Keratinocyte (primary cell): ENCODE data around the gene UBE2D3. TPM values are rescaled to one million over a fixed set of nuclear protein-coding genes. Genes with fewer than 3 reads are reported as not detected.

ENCODE experiments used
- DNase-seq: peaks from one replicate; pipeline ENCODE4 v3.0.0-alpha.2; 2011; ENCODE audit warnings: low read depth, missing footprints, low spot score
- FAIRE-seq: peaks from 2 replicates; lab custom pipeline; 2011; peaks lifted over from hg19 to GRCh38; lab: Jason Lieb, UNC
- H2AFZ ChIP-seq: 2 replicates; pipeline ENCODE4 v1.6.0; 2012; ENCODE audit warnings: low read length, control low read depth, inconsistent platforms; ENCODE audit not compliant: control insufficient read depth
- H3K27ac ChIP-seq: 2 replicates; pipeline ENCODE4 v1.5.1; 2011; ENCODE audit warnings: low read length; ENCODE audit not compliant: control insufficient read depth, insufficient read depth
- H3K27me3 ChIP-seq: 3 replicates; pipeline ENCODE4 v1.6.0; 2011; ENCODE audit warnings: low read length; ENCODE audit not compliant: control insufficient read depth, insufficient read depth; ENCODE audit errors: extremely low read depth
- H3K36me3 ChIP-seq, 2 experiments: 2 replicates in 1 of 2; 3 replicates in 1 of 2; pipeline ENCODE4 v1.5.1; 2011; ENCODE audit warnings: low read length in 2 of 2, mild to moderate bottlenecking in 1 of 2; ENCODE audit not compliant: control insufficient read depth in 2 of 2, insufficient read depth in 2 of 2; ENCODE audit errors: extremely low read depth in 1 of 2
- H3K4me1 ChIP-seq: 3 replicates; pipeline ENCODE4 v1.5.1; 2011; ENCODE audit warnings: low read length; ENCODE audit not compliant: control insufficient read depth, insufficient read depth; ENCODE audit errors: extremely low read depth
- H3K4me2 ChIP-seq: 3 replicates; pipeline ENCODE4 v1.6.0; 2011; ENCODE audit warnings: low read depth, low read length; ENCODE audit not compliant: control insufficient read depth, insufficient read depth; ENCODE audit errors: extremely low read depth
- H3K4me3 ChIP-seq, 3 experiments: fragments of 200-600 bp in 1 of 3; sonication (generic) in 1 of 3; 2 replicates in 2 of 3; 3 replicates in 1 of 3; pipeline ENCODE4 v1.5.1; 2011 to 2016; ENCODE audit warnings: low read length in 3 of 3, mild to moderate bottlenecking in 3 of 3, control low read depth in 2 of 3, inconsistent platforms in 1 of 3, low read depth in 1 of 3, mixed read lengths in 1 of 3, mixed run types in 1 of 3, moderate library complexity in 1 of 3; ENCODE audit not compliant: control insufficient read depth in 2 of 3, insufficient read depth in 2 of 3; ENCODE audit errors: extremely low read depth in 1 of 3
- H3K79me2 ChIP-seq: 2 replicates; pipeline ENCODE4 v1.6.0; 2012; ENCODE audit warnings: low read length; ENCODE audit not compliant: control insufficient read depth, insufficient read depth
- H3K9ac ChIP-seq: 3 replicates; pipeline ENCODE4 v1.6.0; 2011; ENCODE audit warnings: low read length; ENCODE audit not compliant: control insufficient read depth, insufficient read depth; ENCODE audit errors: extremely low read depth
- H3K9me1 ChIP-seq: 3 replicates; pipeline ENCODE4 v1.6.0; 2011; ENCODE audit warnings: low read length; ENCODE audit not compliant: control insufficient read depth, insufficient read depth; ENCODE audit errors: extremely low read depth
- H3K9me3 ChIP-seq: 2 replicates; pipeline ENCODE4 v1.5.1; 2012; ENCODE audit warnings: low read depth, low read length; ENCODE audit not compliant: control insufficient read depth
- H4K20me1 ChIP-seq: 3 replicates; pipeline ENCODE4 v1.6.0; 2011; ENCODE audit warnings: low read length; ENCODE audit not compliant: control insufficient read depth, insufficient read depth; ENCODE audit errors: extremely low read depth
- EZH2 ChIP-seq: IDR thresholded peaks from one replicate; pipeline ENCODE4 v1.6.1; 2012; ENCODE audit warnings: inconsistent platforms, mild to moderate bottlenecking, low read length, moderate library complexity
- dilution Hi-C: fragments of 300-500 bp; cut with MboI; formaldehyde crosslinking; loops from one replicate; pipeline ENCODE4 v1.7.0; 2020; ENCODE audit warnings: low sequenced_read_pairs; ENCODE audit not compliant: extremely low pct_ligation_motif_present
- polyA plus RNA-seq, 5 experiments: library from polyadenylated mRNA; depleted of rRNA in 3 of 5; stranded (reverse) in 3 of 5; stranded (forward) in 1 of 5; unstranded in 1 of 5; fragments of >200 nt; gene quantifications; 1 replicate in 1 of 5; 2 replicates in 3 of 5; 3 replicates in 1 of 5; pipeline versions ENCODE4 v1.2.1 to v1.2.3, GENCODE V29; 2011 to 2012; ENCODE audit warnings: missing spikeins in 2 of 5, low read depth in 1 of 5, low replicate concordance in 1 of 5
- TF ChIP-seq, protein P1 (sequence below), 3 experiments: IDR thresholded peaks in 1 of 3; conservative IDR thresholded peaks in 1 of 3; optimal IDR thresholded peaks in 1 of 3; 2 replicates in 2 of 3; 3 replicates in 1 of 3; pipeline versions ENCODE3 to v1.5.1; 2011; ENCODE audit warnings: low read length in 3 of 3, mild to moderate bottlenecking in 3 of 3, moderate library complexity in 2 of 3, control low read depth in 1 of 3, inconsistent platforms in 1 of 3; ENCODE audit not compliant: insufficient read depth in 2 of 3; ENCODE audit errors: extremely low read depth in 1 of 3

Gene UBE2D3
- polyA plus RNA-seq, 1 donor (not counting 4 experiments of a cell fraction or from before 2014, with no cell fraction given): 567 TPM

DNA sequence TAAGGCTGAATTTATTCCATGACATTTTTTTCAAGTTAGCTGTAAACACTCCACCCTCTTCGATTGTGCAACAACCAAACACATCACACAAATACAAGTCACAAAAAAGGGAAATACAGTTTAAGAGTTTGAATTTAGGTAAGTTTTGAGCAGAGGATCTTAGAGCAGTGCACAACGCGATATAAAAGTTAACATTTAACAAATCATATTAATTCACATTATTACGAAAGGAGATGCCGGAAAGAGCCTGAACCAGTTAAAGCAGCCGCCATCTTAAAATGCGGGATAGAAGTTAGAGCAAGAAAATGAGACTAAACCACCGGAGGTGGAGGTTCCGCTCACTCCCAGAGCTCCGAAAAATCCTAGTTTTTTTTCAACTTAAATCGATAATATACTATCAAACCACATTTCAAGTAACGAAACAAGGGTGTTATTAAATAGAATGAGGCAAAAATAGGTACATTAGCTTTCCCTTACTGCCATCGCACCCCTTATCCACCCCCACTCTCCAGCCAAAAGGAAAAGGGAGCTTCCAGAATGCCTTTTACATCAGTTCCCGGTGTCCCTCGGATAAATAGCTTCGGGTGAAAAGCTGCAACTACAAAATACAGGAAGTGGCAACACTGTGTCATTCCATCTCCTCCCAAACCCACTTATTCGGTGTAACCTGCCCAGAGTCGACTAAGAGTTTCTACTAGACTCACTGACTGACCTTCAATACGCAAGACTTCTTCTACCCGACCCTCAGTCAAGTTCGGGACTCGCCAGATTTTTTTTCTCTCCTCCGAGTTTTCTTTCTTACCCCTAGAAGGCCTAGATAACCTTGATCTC, 1.9 kb downstream of the UBE2D3 start:
- TF ChIP-seq EZH2: no peak
- TF ChIP-seq, protein P1, sequence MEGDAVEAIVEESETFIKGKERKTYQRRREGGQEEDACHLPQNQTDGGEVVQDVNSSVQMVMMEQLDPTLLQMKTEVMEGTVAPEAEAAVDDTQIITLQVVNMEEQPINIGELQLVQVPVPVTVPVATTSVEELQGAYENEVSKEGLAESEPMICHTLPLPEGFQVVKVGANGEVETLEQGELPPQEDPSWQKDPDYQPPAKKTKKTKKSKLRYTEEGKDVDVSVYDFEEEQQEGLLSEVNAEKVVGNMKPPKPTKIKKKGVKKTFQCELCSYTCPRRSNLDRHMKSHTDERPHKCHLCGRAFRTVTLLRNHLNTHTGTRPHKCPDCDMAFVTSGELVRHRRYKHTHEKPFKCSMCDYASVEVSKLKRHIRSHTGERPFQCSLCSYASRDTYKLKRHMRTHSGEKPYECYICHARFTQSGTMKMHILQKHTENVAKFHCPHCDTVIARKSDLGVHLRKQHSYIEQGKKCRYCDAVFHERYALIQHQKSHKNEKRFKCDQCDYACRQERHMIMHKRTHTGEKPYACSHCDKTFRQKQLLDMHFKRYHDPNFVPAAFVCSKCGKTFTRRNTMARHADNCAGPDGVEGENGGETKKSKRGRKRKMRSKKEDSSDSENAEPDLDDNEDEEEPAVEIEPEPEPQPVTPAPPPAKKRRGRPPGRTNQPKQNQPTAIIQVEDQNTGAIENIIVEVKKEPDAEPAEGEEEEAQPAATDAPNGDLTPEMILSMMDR (optimal IDR thresholded peaks at IDR 0.05 in 1 of 3, IDR thresholded peaks at IDR 0.05 in 1 of 3, conservative IDR thresholded peaks at IDR 0.05 in 1 of 3; ENCODE audit: extremely low read depth in 1 of 3, insufficient read depth in 2 of 3, low read length in 3 of 3): no peak
- Histone ChIP-seq H3K4me1 (peaks cover 45% of the 10 kb centered on the region), H3K4me3 (peak overlapping the region; percentile 71 to 93 (median 93)), H3K9ac (peak overlapping the region; percentile 99), H3K36me3 (peaks cover 1 to 6% of the 10 kb centered on the region in 2 experiments), H4K20me1 (peaks cover 22% of the 10 kb centered on the region), H3K4me2 (peak overlapping the region; percentile 89), H3K27me3 (no peaks in the 10 kb centered on the region), H3K9me3 (no peaks in the 10 kb centered on the region), H2AFZ (no peak overlapping the region), H3K79me2 (peaks cover 64% of the 10 kb centered on the region), H3K27ac (peak overlapping the region; percentile 98), H3K9me1 (no peaks in the 10 kb centered on the region)
- FAIRE-seq (no peak), DNase-seq (no peak)
- dilution Hi-C loops: no loop called here

- H4K20me1 ChIP-seq: peaks cover 33% of the 10 kb centered on the region
- no peak for FAIRE-seq
Measured at GRCh38 chr4:102824398-102824797, 3.0 kb downstream of the UBE2D3 start.

More at GRCh38 chr4:102824398-102824797, 3.0 kb downstream of the UBE2D3 start:
- Histone ChIP-seq H3K27me3 (no peaks in the 10 kb centered on the region), H3K36me3 (peaks cover 1 to 12% of the 10 kb centered on the region in 2 experiments), H3K9ac (peak overlapping the region; percentile 99), H3K4me3 (peak overlapping the region; percentile 71 to 93 (median 93)), H3K79me2 (peaks cover 74% of the 10 kb centered on the region), H2AFZ (no peak overlapping the region), H3K27ac (peak overlapping the region; percentile 98), H3K9me1 (no peaks in the 10 kb centered on the region), H3K4me2 (peak overlapping the region; percentile 89), H3K4me1 (peaks cover 54% of the 10 kb centered on the region), H3K9me3 (no peaks in the 10 kb centered on the region)
- no peak for DNase-seq
- dilution Hi-C loops: no loop called here
- no peak for TF ChIP-seq EZH2
- TF ChIP-seq, protein P1 (optimal IDR thresholded peaks at IDR 0.05 in 1 of 3, IDR thresholded peaks at IDR 0.05 in 1 of 3, conservative IDR thresholded peaks at IDR 0.05 in 1 of 3; ENCODE audit: extremely low read depth in 1 of 3, insufficient read depth in 2 of 3, low read length in 3 of 3): no peak
